Epithelial cell of proximal tubule (primary cell): ENCODE data around the gene C10orf67. TPM values are rescaled to one million over a fixed set of nuclear protein-coding genes. Genes with fewer than 3 reads are reported as not detected.

Experiments
- DNase-seq: peaks from one replicate; pipeline ENCODE4 v3.0.0-alpha.2; 2011; ENCODE audit warnings: low read depth
- H3K4me3 ChIP-seq: 2 replicates; pipeline ENCODE4 v1.5.1; 2011; ENCODE audit warnings: low read depth, mild to moderate bottlenecking, low read length
- total RNA-seq: library from RNA; depleted of rRNA; stranded (reverse); fragments of >200 nt; gene quantifications from 2 replicates; pipeline ENCODE4 v1.2.3, GENCODE V29; 2015
- TF ChIP-seq, protein P1 (sequence below): conservative IDR thresholded peaks from 2 replicates; pipeline ENCODE4 v1.5.1; 2012; ENCODE audit warnings: low read depth, mild to moderate bottlenecking, low read length

The C10orf67 gene
- total RNA-seq, 1 donor from 2014 or later, result 0.40 TPM

DNA sequence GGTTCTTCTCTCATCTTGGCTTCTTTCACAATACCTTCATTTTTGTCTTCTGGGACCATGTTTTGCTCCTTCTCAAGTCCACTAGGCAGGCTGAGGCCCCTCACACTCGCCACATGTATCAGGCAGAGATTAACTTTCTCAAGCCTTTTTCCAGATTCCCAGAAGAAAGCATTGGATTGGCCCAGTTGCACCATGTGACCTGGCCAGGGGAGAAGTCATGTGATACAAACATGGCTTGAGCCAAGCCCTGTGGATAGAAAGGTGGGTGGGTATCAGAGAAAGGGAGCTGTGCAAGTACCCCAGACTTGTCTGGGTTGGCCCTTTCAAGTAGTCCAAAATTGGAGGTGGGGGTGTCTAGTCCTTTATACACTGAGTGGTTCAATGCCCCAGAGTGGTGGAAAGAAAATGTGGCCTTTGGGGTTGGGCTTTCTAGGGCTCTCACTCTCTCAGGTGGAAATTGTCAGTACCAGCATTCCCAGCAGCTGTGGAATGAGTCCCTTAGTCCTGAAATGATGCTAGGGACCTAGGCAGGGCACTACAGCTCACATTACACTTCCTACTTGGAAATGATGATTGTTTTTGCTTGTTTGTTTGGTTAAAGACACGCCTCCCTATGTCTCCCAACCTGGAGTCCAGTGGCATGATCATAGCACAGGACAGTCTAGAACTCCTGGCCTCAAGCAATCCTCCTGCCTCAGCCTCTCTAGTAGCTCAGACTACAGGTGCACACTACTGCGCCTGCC, 36.9 kb upstream of the C10orf67 start:
- no peak for DNase-seq
- TF ChIP-seq, protein P1, sequence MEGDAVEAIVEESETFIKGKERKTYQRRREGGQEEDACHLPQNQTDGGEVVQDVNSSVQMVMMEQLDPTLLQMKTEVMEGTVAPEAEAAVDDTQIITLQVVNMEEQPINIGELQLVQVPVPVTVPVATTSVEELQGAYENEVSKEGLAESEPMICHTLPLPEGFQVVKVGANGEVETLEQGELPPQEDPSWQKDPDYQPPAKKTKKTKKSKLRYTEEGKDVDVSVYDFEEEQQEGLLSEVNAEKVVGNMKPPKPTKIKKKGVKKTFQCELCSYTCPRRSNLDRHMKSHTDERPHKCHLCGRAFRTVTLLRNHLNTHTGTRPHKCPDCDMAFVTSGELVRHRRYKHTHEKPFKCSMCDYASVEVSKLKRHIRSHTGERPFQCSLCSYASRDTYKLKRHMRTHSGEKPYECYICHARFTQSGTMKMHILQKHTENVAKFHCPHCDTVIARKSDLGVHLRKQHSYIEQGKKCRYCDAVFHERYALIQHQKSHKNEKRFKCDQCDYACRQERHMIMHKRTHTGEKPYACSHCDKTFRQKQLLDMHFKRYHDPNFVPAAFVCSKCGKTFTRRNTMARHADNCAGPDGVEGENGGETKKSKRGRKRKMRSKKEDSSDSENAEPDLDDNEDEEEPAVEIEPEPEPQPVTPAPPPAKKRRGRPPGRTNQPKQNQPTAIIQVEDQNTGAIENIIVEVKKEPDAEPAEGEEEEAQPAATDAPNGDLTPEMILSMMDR, result no peak
- H3K4me3 ChIP-seq, result no peak overlapping the region

DNA sequence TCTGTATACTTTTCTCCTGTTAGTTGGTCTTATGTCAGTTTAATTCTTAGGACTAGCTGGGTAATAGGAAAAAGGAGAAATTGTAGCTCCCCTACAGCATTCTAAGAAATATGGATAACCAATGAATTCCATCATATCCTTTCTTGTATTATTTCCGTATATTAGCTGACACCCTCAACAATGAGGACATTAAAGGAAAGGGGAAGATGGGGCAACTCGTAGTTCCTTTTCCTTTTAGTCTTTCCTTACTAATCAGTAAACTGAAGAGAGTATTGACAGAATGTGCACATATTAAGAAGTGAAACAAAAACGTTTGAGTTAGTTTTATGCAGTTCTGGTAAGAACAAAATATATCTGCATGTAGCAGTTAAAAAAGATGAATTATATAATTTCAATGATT, 35.1 kb upstream of the C10orf67 start:
- TF ChIP-seq, protein P1, result no peak
- no peak for DNase-seq
- no peak overlapping the region for H3K4me3 ChIP-seq

DNA sequence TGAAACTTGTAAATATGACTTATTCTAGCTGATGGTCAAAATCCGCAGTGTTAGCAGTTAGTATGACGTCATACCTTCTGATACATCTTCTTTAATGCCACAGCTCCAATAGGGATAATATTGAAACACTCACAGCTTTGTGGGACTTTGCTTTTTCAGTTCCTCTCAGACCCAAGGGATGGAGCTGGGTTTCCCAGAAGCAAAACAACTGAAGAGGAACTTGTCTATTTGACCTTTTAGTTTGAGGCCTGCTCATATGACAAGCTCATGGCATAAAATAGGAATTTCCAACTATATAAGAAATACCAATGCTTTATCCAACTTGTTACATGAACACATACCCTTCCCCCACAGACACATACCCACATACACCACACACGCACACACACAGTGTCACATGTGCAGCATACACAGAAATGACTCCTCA, 31.6 kb upstream of the C10orf67 start:
- no peak for DNase-seq
- TF ChIP-seq, protein P1, result no peak
- no peak overlapping the region for H3K4me3 ChIP-seq

- H3K4me3 ChIP-seq, result no peak overlapping the region
- DNase-seq, result no peak
- TF ChIP-seq, protein P1, result no peak
Measured at GRCh38 chr10:23375366-23375765, 30.8 kb upstream of the C10orf67 start.

GRCh38 chr10:23373156-23373555, 28.6 kb upstream of the C10orf67 start:
- DNase-seq, result no peak
- H3K4me3 ChIP-seq, result no peak overlapping the region
- TF ChIP-seq, protein P1, result no peak

DNA sequence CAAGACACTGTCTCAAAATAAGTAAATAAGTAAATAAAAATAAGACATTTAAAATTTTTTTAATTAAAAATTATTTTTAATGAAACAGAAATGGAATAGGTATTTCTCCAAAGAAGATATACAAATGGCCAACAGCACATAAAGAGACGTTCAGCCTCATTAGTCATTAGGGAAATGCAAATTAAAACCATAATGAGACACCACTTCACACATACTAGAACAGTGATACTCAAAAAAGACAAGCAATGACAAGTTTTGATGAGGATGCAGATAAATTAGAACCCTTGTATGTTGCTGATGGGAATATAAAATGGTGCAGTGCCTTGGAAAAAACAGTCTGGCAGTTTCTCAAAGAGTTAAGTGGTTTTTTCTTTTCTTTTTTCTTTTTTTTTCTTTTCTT, 26.5 kb upstream of the C10orf67 start:
- TF ChIP-seq, protein P1, result no peak
- no peak overlapping the region for H3K4me3 ChIP-seq
- DNase-seq, result no peak

DNA sequence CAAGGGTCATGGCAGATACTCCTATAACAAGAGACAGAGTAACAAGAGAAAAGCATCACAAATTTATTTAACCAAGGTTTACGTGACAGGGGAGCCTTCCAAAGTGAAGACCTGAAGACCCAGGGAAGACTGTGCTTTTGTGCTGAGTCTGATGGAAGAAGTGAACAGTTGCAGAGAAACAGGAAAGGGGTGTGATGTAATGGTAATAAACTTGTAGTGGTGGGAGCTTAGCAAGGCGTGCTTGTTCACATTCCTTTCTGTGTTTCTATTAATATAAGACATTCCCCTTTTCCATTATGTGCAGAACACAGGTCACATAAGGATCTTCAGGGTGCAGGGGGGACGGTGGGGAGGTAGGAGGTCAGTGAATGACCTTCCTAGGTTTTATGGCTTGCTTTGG, 25.5 kb upstream of the C10orf67 start:
- no peak for DNase-seq

More for the DNA sequence above, 25.5 kb upstream of the C10orf67 start:
- no peak overlapping the region for H3K4me3 ChIP-seq
- TF ChIP-seq, protein P1, result no peak
